Mesendoderm (in vitro differentiated cells): ENCODE data around the gene LRIT2.

Experiments used
- DNase-seq: peaks from one replicate; pipeline ENCODE4 v3.0.0; 2013
- H2AK5ac ChIP-seq: 2 replicates; pipeline ENCODE4 v1.6.1; 2013; ENCODE audit warnings: low read length, inconsistent platforms
- H2BK120ac ChIP-seq: 2 replicates; pipeline ENCODE4 v1.6.1; 2013; ENCODE audit warnings: low read depth, mild to moderate bottlenecking, low read length, moderate library complexity, mixed read lengths
- H2BK15ac ChIP-seq: replicated peaks from 2 replicates; pipeline ENCODE4 v1.6.1; 2013; ENCODE audit warnings: low read depth, mild to moderate bottlenecking, moderate library complexity
- H2BK5ac ChIP-seq: 2 replicates; pipeline ENCODE4 v1.6.1; 2013; ENCODE audit warnings: low read length, inconsistent platforms
- H3K18ac ChIP-seq: 2 replicates; pipeline ENCODE4 v1.6.1; 2013; ENCODE audit warnings: mild to moderate bottlenecking, low read length, mixed read lengths
- H3K23ac ChIP-seq: one replicate; pipeline ENCODE4 v1.6.1; 2013; ENCODE audit warnings: low read length
- H3K27ac ChIP-seq: 2 replicates; pipeline ENCODE4 v1.5.1; 2013; ENCODE audit warnings: low read depth, mild to moderate bottlenecking, inconsistent platforms, low read length, moderate library complexity
- H3K27me3 ChIP-seq: 2 replicates; pipeline ENCODE4 v1.6.1; 2013; ENCODE audit warnings: low read length, control low read depth, mild to moderate bottlenecking, inconsistent platforms; ENCODE audit not compliant: insufficient read depth, poor library complexity
- H3K36me3 ChIP-seq: 2 replicates; pipeline ENCODE4 v1.6.1; 2013; ENCODE audit warnings: low read length, inconsistent platforms; ENCODE audit not compliant: control insufficient read depth, insufficient read depth
- H3K4ac ChIP-seq: one replicate; pipeline ENCODE4 v1.6.1; 2013; ENCODE audit warnings: low read depth, mild to moderate bottlenecking, low read length, moderate library complexity
- H3K4me1 ChIP-seq: 2 replicates; pipeline ENCODE4 v1.6.1; 2013; ENCODE audit warnings: low read depth, low read length, inconsistent platforms; ENCODE audit not compliant: control insufficient read depth
- H3K4me2 ChIP-seq: 2 replicates; pipeline ENCODE4 v1.6.1; 2013; ENCODE audit warnings: low read length
- H3K4me3 ChIP-seq: 2 replicates; pipeline ENCODE4 v1.5.1; 2013; ENCODE audit warnings: mild to moderate bottlenecking, low read length
- H3K56ac ChIP-seq: one replicate; pipeline ENCODE4 v1.6.1; 2013; ENCODE audit warnings: low read length
- H3K79me1 ChIP-seq: 2 replicates; pipeline ENCODE4 v1.6.1; 2013; ENCODE audit warnings: low read length, inconsistent platforms
- H3K79me2 ChIP-seq: 2 replicates; pipeline ENCODE4 v1.6.1; 2013; ENCODE audit warnings: mild to moderate bottlenecking, low read length; ENCODE audit not compliant: control insufficient read depth, insufficient read depth
- H3K9ac ChIP-seq: 2 replicates; pipeline ENCODE4 v1.6.1; 2013; ENCODE audit warnings: low read length, inconsistent platforms
- H4K5ac ChIP-seq: one replicate; pipeline ENCODE4 v1.6.1; 2013; ENCODE audit warnings: low read length
- H4K8ac ChIP-seq: one replicate; pipeline ENCODE4 v1.6.1; 2013; ENCODE audit warnings: low read depth, mild to moderate bottlenecking, control low read depth, low read length, moderate library complexity
- WGBS: extraction: QIAGEN DNeasy Blood & Tissue Kit; methylation state at CpG from one replicate; pipeline ENCODE4 v1.1.7; 2013; ENCODE audit warnings: low lambda C conversion rate, missing lambda C conversion rate; ENCODE audit not compliant: insufficient coverage; ENCODE audit errors: extremely low coverage; 5-methylcytosine and 5-hydroxymethylcytosine counted together

The LRIT2 gene

DNA sequence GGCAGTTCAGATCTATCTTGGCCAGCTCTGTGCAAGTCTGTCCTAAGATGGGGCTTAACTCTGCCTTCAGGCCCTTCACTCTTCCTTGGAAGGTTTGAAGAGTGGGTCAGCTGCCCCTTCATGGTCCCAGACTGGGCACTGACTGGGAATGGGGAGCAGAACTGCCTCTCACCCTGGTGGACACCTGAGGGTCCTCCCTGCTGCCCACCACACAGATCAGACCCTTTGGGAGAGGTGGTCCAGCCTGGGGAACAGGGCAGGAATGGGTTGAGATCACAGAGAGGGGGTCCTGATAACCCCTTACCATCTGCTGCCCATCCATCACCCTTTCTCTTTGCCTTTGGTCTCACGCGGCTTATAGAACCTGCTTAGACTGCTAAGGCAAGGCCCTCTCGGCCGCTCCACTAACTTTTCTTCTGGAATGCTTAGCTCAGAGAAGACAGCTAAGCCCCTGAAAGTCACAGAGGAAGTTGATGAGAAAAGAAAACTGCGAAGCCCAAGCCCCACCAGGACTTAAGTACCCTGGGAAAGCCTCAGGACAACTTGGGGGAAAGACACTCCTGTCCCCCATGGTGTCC lies 31.4 kb downstream of the LRIT2 start:
- DNase-seq = no peak

GRCh38 chr10:84193327-84193726 lies 32.0 kb downstream of the LRIT2 start:
- no peak overlapping the region for H3K18ac ChIP-seq
- H4K5ac ChIP-seq = no peak overlapping the region
- H4K8ac ChIP-seq = no peak overlapping the region
- no peak overlapping the region for H2BK5ac ChIP-seq
- H3K36me3 ChIP-seq = no peaks in the 10 kb centered on the region
- no peaks in the 10 kb centered on the region for H3K4me1 ChIP-seq
- WGBS = no CpG with 5 or more reads among the region's 2 CpGs
- H2BK120ac ChIP-seq = no peak overlapping the region
- H3K56ac ChIP-seq = no peak overlapping the region
- H3K4me3 ChIP-seq = no peak overlapping the region
- H3K79me1 ChIP-seq = no peaks in the 10 kb centered on the region
- H3K4me2 ChIP-seq = no peak overlapping the region
- peaks cover 18% of the 10 kb centered on the region for H3K27me3 ChIP-seq
- H3K23ac ChIP-seq = no peak overlapping the region
- H3K79me2 ChIP-seq = no peaks in the 10 kb centered on the region
- no peak overlapping the region for H3K4ac ChIP-seq
- H3K27ac ChIP-seq = no peak overlapping the region
- DNase-seq = no peak
- no peak overlapping the region for H2AK5ac ChIP-seq
- H2BK15ac ChIP-seq = no peak overlapping the region
- H3K9ac ChIP-seq = no peak overlapping the region

More for the DNA sequence above, 31.4 kb downstream of the LRIT2 start:
- Histone ChIP-seq H3K27ac (no peak overlapping the region), H4K8ac (no peak overlapping the region), H3K23ac (no peak overlapping the region), H2BK5ac (no peak overlapping the region), H3K4me3 (no peak overlapping the region), H4K5ac (no peak overlapping the region), H2AK5ac (no peak overlapping the region), H3K27me3 (peaks cover 18% of the 10 kb centered on the region), H2BK15ac (no peak overlapping the region), H3K79me2 (no peaks in the 10 kb centered on the region), H3K18ac (no peak overlapping the region), H3K9ac (no peak overlapping the region), H3K79me1 (no peaks in the 10 kb centered on the region), H3K4ac (no peak overlapping the region), H3K4me1 (no peaks in the 10 kb centered on the region), H3K56ac (no peak overlapping the region), H3K4me2 (peak overlapping the region; percentile 40), H2BK120ac (no peak overlapping the region), H3K36me3 (no peaks in the 10 kb centered on the region)
- no CpG with 5 or more reads among the region's 5 CpGs for WGBS

DNA sequence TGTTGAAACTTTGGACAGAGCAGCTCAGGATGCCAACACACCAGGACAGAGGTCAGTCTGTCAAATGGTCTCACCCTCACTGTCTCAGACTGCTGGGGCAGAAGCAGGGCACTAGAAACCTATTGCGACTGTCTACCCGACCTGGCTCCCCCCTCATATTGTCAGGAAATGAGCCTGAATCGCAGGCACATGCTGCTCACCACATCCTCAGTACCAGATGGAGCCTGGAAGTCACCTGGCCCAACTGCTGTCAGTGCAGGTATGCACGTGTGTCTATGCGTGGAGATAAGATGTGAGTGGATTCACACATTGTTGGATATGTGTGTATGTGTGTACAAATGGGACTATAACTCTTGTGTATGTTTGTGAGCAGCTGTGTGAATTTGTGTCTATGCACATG lies 34.2 kb downstream of the LRIT2 start:
- Histone ChIP-seq H3K79me1 (no peaks in the 10 kb centered on the region), H3K4me1 (no peaks in the 10 kb centered on the region), H2AK5ac (no peak overlapping the region), H3K27ac (no peak overlapping the region), H2BK5ac (no peak overlapping the region), H2BK120ac (no peak overlapping the region), H3K4ac (no peak overlapping the region), H4K5ac (no peak overlapping the region), H3K79me2 (no peaks in the 10 kb centered on the region), H3K27me3 (peaks cover 18% of the 10 kb centered on the region), H3K9ac (no peak overlapping the region), H2BK15ac (no peak overlapping the region), H3K36me3 (no peaks in the 10 kb centered on the region), H3K4me3 (no peak overlapping the region), H3K18ac (no peak overlapping the region), H3K23ac (no peak overlapping the region), H3K56ac (no peak overlapping the region), H4K8ac (no peak overlapping the region), H3K4me2 (no peak overlapping the region)
- DNase-seq = no peak
- no CpG with 5 or more reads among the region's 5 CpGs for WGBS

- no peak overlapping the region for H4K5ac ChIP-seq
Measured at GRCh38 chr10:84190621-84191020, 34.7 kb downstream of the LRIT2 start.

DNA sequence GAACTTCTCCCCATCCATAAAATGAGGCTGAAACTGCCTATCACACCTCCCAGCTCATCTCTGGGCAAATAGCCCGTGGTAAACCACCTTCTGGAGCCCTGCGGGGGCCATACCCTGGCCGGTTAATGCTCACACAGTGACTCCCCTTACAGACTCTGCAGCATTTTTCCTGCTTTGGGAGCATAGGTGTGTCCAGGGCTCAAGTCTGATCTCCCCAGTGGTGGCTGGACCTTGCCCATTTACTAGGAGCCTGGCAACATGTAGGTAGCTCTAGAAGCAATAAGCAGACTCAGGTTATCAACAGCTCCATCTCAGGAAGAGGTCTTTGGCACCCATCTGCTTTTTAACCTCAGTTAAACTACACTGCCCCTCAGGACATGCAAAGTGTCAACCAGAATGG lies 36.5 kb downstream of the LRIT2 start:
- Histone ChIP-seq H3K4me1 (no peaks in the 10 kb centered on the region), H3K4me2 (no peak overlapping the region), H2BK120ac (no peak overlapping the region), H4K5ac (no peak overlapping the region), H3K27ac (no peak overlapping the region), H3K56ac (no peak overlapping the region), H4K8ac (no peak overlapping the region), H3K9ac (no peak overlapping the region), H3K36me3 (no peaks in the 10 kb centered on the region), H3K79me1 (no peaks in the 10 kb centered on the region), H3K23ac (no peak overlapping the region), H3K4me3 (no peak overlapping the region), H3K27me3 (peaks cover 1% of the 10 kb centered on the region), H3K4ac (no peak overlapping the region), H2BK15ac (no peak overlapping the region), H2AK5ac (no peak overlapping the region), H3K18ac (no peak overlapping the region), H3K79me2 (no peaks in the 10 kb centered on the region), H2BK5ac (no peak overlapping the region)
- DNase-seq = no peak
- no CpG with 5 or more reads among the region's 3 CpGs for WGBS

More at GRCh38 chr10:84190621-84191020, 34.7 kb downstream of the LRIT2 start:
- Histone ChIP-seq H4K8ac (no peak overlapping the region), H3K4ac (no peak overlapping the region), H2BK120ac (no peak overlapping the region), H3K4me1 (no peaks in the 10 kb centered on the region), H3K79me1 (no peaks in the 10 kb centered on the region), H2BK15ac (no peak overlapping the region), H3K4me3 (no peak overlapping the region), H3K79me2 (no peaks in the 10 kb centered on the region), H2AK5ac (no peak overlapping the region), H3K27me3 (peaks cover 14% of the 10 kb centered on the region), H2BK5ac (no peak overlapping the region), H3K9ac (no peak overlapping the region), H3K56ac (no peak overlapping the region), H3K36me3 (no peaks in the 10 kb centered on the region), H3K27ac (no peak overlapping the region), H3K18ac (no peak overlapping the region), H3K23ac (no peak overlapping the region), H3K4me2 (no peak overlapping the region)
- DNase-seq = no peak
- no CpG with 5 or more reads among the region's 3 CpGs for whole genome bisulfite sequencing

GRCh38 chr10:84185526-84186175 lies 39.7 kb downstream of the LRIT2 start:
- no peaks in the 10 kb centered on the region for H3K27me3 ChIP-seq
- no CpG with 5 or more reads among the region's 11 CpGs for WGBS
- H4K8ac ChIP-seq = no peak overlapping the region
- no peak overlapping the region for H2AK5ac ChIP-seq
- no peaks in the 10 kb centered on the region for H3K36me3 ChIP-seq
- no peak overlapping the region for H2BK5ac ChIP-seq
- no peak overlapping the region for H4K5ac ChIP-seq
- DNase-seq = no peak
- no peak overlapping the region for H2BK120ac ChIP-seq
- no peak overlapping the region for H3K9ac ChIP-seq
- H3K4me2 ChIP-seq = no peak overlapping the region
- H3K18ac ChIP-seq = no peak overlapping the region
- H3K27ac ChIP-seq = no peak overlapping the region
- no peaks in the 10 kb centered on the region for H3K79me2 ChIP-seq
- H3K4me3 ChIP-seq = no peak overlapping the region
- H3K4ac ChIP-seq = no peak overlapping the region
- H3K23ac ChIP-seq = no peak overlapping the region
- no peaks in the 10 kb centered on the region for H3K79me1 ChIP-seq
- no peak overlapping the region for H3K56ac ChIP-seq
- no peaks in the 10 kb centered on the region for H3K4me1 ChIP-seq
- H2BK15ac ChIP-seq = no peak overlapping the region
